ENCODE results near the gene MARCHF3. TPM values are rescaled to one million over a fixed set of nuclear protein-coding genes. Genes with fewer than 3 reads are reported as not detected.

The MARCHF3 gene
- total and polyA plus RNA-seq, 2 of the 13 experiments (the other 11 are each of a cell fraction or from before 2014, with no cell fraction given), result 4.8 to 11.9 TPM

- TF ChIP-seq, protein P1, sequence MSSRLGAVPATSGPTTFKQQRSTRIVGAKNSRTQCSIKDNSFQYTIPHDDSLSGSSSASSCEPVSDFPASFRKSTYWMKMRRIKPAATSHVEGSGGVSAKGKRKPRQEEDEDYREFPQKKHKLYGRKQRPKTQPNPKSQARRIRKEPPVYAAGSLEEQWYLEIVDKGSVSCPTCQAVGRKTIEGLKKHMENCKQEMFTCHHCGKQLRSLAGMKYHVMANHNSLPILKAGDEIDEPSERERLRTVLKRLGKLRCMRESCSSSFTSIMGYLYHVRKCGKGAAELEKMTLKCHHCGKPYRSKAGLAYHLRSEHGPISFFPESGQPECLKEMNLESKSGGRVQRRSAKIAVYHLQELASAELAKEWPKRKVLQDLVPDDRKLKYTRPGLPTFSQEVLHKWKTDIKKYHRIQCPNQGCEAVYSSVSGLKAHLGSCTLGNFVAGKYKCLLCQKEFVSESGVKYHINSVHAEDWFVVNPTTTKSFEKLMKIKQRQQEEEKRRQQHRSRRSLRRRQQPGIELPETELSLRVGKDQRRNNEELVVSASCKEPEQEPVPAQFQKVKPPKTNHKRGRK (CRISPR knock-in tag; IDR thresholded peaks at IDR 0.05), result no peak
These were observed 76.7 kb downstream of the MARCHF3 start (continued) for GRCh38 chr5:126953640-126954039.

- no peak for TF ChIP-seq ZNF770 (CRISPR knock-in tag; IDR thresholded peaks at IDR 0.05)
- no peak for TF ChIP-seq SIX4 (CRISPR knock-in tag; IDR thresholded peaks at IDR 0.05)
- no peak for TF ChIP-seq POLR2AphosphoS2 (IDR thresholded peaks at IDR 0.05; ENCODE audit: low read depth, low read length)
- TF ChIP-seq ZNF550 (CRISPR knock-in tag; IDR thresholded peaks at IDR 0.05; ENCODE audit: borderline replicate concordance), result no peak
- no peak for TF ChIP-seq ZNF484 (CRISPR knock-in tag; IDR thresholded peaks at IDR 0.05; ENCODE audit: borderline replicate concordance, low read depth)
- TF ChIP-seq THAP11 (CRISPR knock-in tag; IDR thresholded peaks at IDR 0.05), result no peak
- no peak for TF ChIP-seq TOE1 (CRISPR knock-in tag; IDR thresholded peaks at IDR 0.05)
- TF ChIP-seq SSRP1 (CRISPR knock-in tag; IDR thresholded peaks at IDR 0.05), result no peak
- TF ChIP-seq MTF2 (CRISPR knock-in tag; IDR thresholded peaks at IDR 0.05; ENCODE audit: borderline replicate concordance), result no peak
- TF ChIP-seq ZNF460 (CRISPR knock-in tag; IDR thresholded peaks at IDR 0.05; ENCODE audit: borderline replicate concordance), result no peak
- TF ChIP-seq, protein P2, sequence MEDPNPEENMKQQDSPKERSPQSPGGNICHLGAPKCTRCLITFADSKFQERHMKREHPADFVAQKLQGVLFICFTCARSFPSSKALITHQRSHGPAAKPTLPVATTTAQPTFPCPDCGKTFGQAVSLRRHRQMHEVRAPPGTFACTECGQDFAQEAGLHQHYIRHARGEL (CRISPR knock-in tag; IDR thresholded peaks at IDR 0.05), result no peak
- TF ChIP-seq PCBP1 (IDR thresholded peaks at IDR 0.05; ENCODE audit: borderline replicate concordance, low read depth, low read length), result no peak
- TF ChIP-seq ZNF839 (CRISPR knock-in tag; IDR thresholded peaks at IDR 0.05; ENCODE audit: borderline replicate concordance), result no peak
- ATAC-seq, result no peak
- BruUV-seq (replicated peaks), result no TSS peak
- DNase-seq (ENCODE audit: low spot score), result no peak
- peaks cover 10% of the 10 kb centered on the region for H3K4me1 ChIP-seq (ENCODE audit: insufficient read depth, low read length)
- H3K9ac ChIP-seq (ENCODE audit: insufficient read depth, low read depth, low read length), result no peak overlapping the region
- no peaks in the 10 kb centered on the region for H3K27me3 ChIP-seq (ENCODE audit: control insufficient read depth in 1 of 2, insufficient read depth in 2 of 2, low read length in 2 of 2)
- H2AFZ ChIP-seq (ENCODE audit: low read length), result no peak overlapping the region
- H4K20me1 ChIP-seq (ENCODE audit: insufficient read depth, low read length), result no peaks in the 10 kb centered on the region
- H3K9me3 ChIP-seq (ENCODE audit: low read length), result no peaks in the 10 kb centered on the region
- in situ Hi-C loops (cut with HindIII; ENCODE audit: extremely low pct_ligation_motif_present, low pct_unique_long_range_greater_than_20kb) (no loop called here), intact Hi-C loops (cut with micrococcal nuclease; ENCODE audit: unreplicated experiment) (no loop called here)
- no peaks in the 10 kb centered on the region for H3K79me2 ChIP-seq (ENCODE audit: insufficient read depth, low read length)
- no peaks in the 10 kb centered on the region for H3K36me3 ChIP-seq (replicated peaks in 1 of 2; ENCODE audit: control insufficient read depth in 1 of 2, insufficient read depth in 2 of 2, low read length in 2 of 2)
- no peak overlapping the region for H3K4me2 ChIP-seq (ENCODE audit: low read depth, low read length)
- ChIA-PET CTCF (ENCODE audit: low intra/inter-chr PET ratio, low total read pairs) (no interaction called here), POLR2A (no interaction called here)
- no peak for FAIRE-seq
- no peak overlapping the region for H3K4me3 ChIP-seq (replicated peaks in 1 of 3; ENCODE audit: insufficient read depth in 1 of 3, low read depth in 2 of 3, low read length in 3 of 3)
- 84% methylated on average over 2 of the region's 2 CpGs for WGBS (ENCODE audit: low lambda C conversion rate)
- H3K27ac ChIP-seq (ENCODE audit: extremely low read length, insufficient read depth, low read length), result no peak overlapping the region
These were observed 80.9 kb downstream of the MARCHF3 start for GRCh38 chr5:126949475-126949874.
